Peyer's patch (tissue), 4 donors: ENCODE data around the gene KIAA1671. TPM values are rescaled to one million over a fixed set of nuclear protein-coding genes. Genes with fewer than 3 reads are reported as not detected.

Source experiments
- DNase-seq, 3 donors: peaks; one replicate each; pipeline ENCODE4 v3.0.0-alpha.2; 2017 to 2019
- H3K27ac ChIP-seq, 4 donors: fragments of 200-600 bp; sonication (generic); one replicate each; pipeline ENCODE4 v1.5.1; 2016 to 2019
- H3K27me3 ChIP-seq, 2 donors: fragments of 200-600 bp; sonication (generic); one replicate each; pipeline ENCODE4 v1.5.1; 2019
- H3K36me3 ChIP-seq, 3 donors: fragments of 200-600 bp; sonication (generic); one replicate each; pipeline ENCODE4 v1.5.1; 2016 to 2019
- H3K4me1 ChIP-seq, 4 donors: fragments of 200-600 bp; sonication (generic); one replicate each; pipeline ENCODE4 v1.5.1; 2016 to 2019
- H3K4me3 ChIP-seq, 4 donors: fragments of 200-600 bp; sonication (generic); 1 replicate in 3 of 4; 2 replicates in 1 of 4; pipeline ENCODE4 v1.5.1; 2016 to 2019; ENCODE audit warnings: mild to moderate bottlenecking in 1 of 4
- H3K9me3 ChIP-seq, 4 donors: fragments of 200-600 bp; sonication (generic); one replicate each; pipeline ENCODE4 v1.5.1; 2016 to 2019; ENCODE audit warnings: mild to moderate bottlenecking in 1 of 4
- POLR2A ChIP-seq, 2 donors: fragments of 450-650 bp; IDR thresholded peaks; one replicate each; pipeline ENCODE4 v1.5.1; 2017; ENCODE audit warnings: antibody characterized with exemption in 2 of 2, mild to moderate bottlenecking in 2 of 2, moderate library complexity in 2 of 2
- total RNA-seq, 4 donors: library from RNA; depleted of rRNA; stranded (reverse); fragments of >200 nt; gene quantifications; one replicate each; pipeline ENCODE4 v1.1.0, GENCODE V29; 2016
- TF ChIP-seq, protein P1 (sequence below), 6 experiments: fragments of 450-650 bp in 4 of 6; fragments of 200-600 bp in 2 of 6; sonication (generic) in 1 of 6; IDR thresholded peaks; one replicate each; pipeline ENCODE4 v1.5.1; 2017 to 2019; ENCODE audit warnings: antibody characterized with exemption in 6 of 6, mild to moderate bottlenecking in 3 of 6, moderate library complexity in 1 of 6

Gene KIAA1671
- total RNA-seq, 4 donors from 2014 or later: 41.3 to 149 (median 113) TPM

DNA sequence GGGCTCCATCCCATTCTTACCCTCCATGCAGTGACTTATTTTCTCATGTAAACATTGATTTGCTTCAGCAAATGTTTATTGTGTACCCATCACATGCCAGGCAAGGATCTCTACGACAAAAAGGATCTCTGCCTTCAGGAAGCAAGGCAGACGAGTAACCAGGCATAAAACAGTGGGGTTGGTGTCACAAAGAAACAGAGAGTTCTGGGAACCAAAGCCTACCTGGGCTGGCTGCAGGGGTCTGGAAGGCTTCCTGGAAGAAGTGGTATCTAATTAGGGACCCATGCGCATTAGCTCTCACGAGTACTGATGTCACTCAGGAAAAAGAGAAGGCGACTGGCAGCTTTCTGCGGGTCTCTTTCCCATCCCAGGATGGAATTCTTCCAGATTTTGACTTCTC is 44.5 kb downstream of the KIAA1671 start:
- H3K36me3 ChIP-seq: no peaks in the 10 kb centered on the region
- no peak for DNase-seq
- H3K4me1 ChIP-seq: peaks cover 0 to 39% (median 0%) of the 10 kb centered on the region in 4 donors
- no peak overlapping the region for H3K4me3 ChIP-seq
- no peak overlapping the region for H3K27ac ChIP-seq
- H3K27me3 ChIP-seq: no peaks in the 10 kb centered on the region
- H3K9me3 ChIP-seq: no peaks in the 10 kb centered on the region
- no peak for TF ChIP-seq POLR2A (IDR thresholded peaks at IDR 0.05)
- TF ChIP-seq, protein P1, sequence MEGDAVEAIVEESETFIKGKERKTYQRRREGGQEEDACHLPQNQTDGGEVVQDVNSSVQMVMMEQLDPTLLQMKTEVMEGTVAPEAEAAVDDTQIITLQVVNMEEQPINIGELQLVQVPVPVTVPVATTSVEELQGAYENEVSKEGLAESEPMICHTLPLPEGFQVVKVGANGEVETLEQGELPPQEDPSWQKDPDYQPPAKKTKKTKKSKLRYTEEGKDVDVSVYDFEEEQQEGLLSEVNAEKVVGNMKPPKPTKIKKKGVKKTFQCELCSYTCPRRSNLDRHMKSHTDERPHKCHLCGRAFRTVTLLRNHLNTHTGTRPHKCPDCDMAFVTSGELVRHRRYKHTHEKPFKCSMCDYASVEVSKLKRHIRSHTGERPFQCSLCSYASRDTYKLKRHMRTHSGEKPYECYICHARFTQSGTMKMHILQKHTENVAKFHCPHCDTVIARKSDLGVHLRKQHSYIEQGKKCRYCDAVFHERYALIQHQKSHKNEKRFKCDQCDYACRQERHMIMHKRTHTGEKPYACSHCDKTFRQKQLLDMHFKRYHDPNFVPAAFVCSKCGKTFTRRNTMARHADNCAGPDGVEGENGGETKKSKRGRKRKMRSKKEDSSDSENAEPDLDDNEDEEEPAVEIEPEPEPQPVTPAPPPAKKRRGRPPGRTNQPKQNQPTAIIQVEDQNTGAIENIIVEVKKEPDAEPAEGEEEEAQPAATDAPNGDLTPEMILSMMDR (IDR thresholded peaks at IDR 0.05): no peak

DNA sequence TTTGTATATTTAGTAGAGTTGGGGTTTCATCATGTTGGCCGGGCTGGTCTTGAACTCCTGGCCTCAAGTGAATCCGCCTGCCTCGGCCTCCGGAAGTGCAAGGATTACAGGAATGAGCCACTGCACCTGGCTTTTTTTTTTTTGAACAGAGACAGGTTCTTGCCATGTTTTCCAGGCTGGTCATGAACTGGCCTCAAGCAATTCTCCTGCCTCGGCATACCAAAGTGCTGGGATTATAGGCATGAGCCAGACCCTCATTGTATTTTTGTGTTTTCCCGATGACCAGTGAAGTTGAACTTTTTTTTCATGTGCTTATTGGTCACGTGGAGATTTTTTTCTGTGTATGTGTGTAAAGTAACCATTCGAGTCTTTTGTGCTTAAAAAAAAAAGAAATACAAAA is 48.2 kb downstream of the KIAA1671 start:
- Histone ChIP-seq H3K27me3 (no peaks in the 10 kb centered on the region), H3K4me3 (no peak overlapping the region), H3K27ac (no peak overlapping the region), H3K4me1 (peaks cover 0 to 16% (median 0%) of the 10 kb centered on the region in 4 donors), H3K9me3 (no peaks in the 10 kb centered on the region), H3K36me3 (no peaks in the 10 kb centered on the region)
- no peak for DNase-seq
- TF ChIP-seq, protein P1 (IDR thresholded peaks at IDR 0.05): no peak
- TF ChIP-seq POLR2A (IDR thresholded peaks at IDR 0.05): no peak

DNA sequence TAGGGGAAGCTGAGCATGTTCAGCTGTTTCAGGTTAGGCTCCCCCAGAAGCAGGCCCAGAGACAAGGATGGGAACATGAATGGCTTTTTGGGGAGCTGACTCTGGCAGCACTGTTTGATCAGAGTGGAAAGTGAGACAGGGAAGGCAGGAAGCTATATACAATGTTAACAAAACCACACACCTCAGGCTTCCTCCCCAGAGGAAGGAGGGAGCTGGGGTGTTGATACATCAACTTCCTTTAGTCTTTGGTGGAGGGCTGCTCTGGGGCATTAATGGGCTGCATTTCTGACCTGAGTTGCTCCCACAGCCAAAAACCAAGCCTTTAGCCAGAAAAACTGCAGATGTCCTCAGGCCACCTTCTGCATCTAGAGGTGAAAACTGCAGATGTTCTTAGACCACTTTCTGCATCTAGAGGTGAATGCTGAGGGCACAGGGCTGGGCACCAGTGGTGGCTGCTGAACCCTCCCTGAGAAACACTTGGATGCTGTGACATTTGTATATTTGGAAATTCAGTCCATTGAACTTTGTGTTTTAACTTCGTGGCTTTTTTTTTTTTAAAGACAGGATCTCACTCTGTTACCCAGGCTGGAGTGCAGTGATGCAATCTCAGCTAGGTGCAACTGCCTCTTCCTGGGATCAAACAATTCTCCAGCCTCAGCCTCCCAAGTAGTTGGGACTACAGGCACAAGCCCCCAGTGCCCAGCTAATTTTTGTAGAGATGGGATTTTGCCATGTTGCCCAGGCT is 49.9 kb downstream of the KIAA1671 start:
- H3K4me1 ChIP-seq: no peaks in the 10 kb centered on the region
- DNase-seq: no peak
- no peaks in the 10 kb centered on the region for H3K9me3 ChIP-seq
- TF ChIP-seq POLR2A (IDR thresholded peaks at IDR 0.05): no peak
- TF ChIP-seq, protein P1 (IDR thresholded peaks at IDR 0.05): no peak
- no peaks in the 10 kb centered on the region for H3K36me3 ChIP-seq
- no peak overlapping the region for H3K4me3 ChIP-seq
- no peaks in the 10 kb centered on the region for H3K27me3 ChIP-seq
- peak overlapping the region in 1 of 4 donors; percentile 8 for H3K27ac ChIP-seq

DNA sequence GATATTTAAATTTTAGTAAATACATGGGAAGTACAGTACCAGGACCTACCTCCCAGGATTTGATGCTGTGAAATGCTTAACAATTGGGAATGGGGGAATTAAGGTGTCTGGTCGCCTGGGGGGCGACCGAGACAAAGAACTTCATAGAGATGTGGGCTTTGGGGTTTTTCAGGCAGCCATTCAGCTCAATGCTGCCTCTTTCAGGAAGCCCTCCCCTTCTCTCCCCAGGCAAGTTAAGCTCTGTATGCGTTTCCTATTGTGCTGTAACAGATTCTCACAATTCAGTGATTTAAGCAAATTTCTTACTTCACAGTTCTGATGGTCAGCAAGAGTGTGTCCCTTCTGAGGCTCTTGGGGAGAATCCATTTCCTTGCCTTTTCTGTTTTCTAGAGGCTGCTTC is 53.8 kb downstream of the KIAA1671 start:
- Histone ChIP-seq H3K27ac (no peak overlapping the region), H3K4me3 (no peak overlapping the region), H3K4me1 (no peaks in the 10 kb centered on the region), H3K27me3 (no peaks in the 10 kb centered on the region), H3K9me3 (no peaks in the 10 kb centered on the region), H3K36me3 (no peaks in the 10 kb centered on the region)
- no peak for TF ChIP-seq POLR2A (IDR thresholded peaks at IDR 0.05)
- TF ChIP-seq, protein P1 (IDR thresholded peaks at IDR 0.05): no peak
- DNase-seq: no peak

DNA sequence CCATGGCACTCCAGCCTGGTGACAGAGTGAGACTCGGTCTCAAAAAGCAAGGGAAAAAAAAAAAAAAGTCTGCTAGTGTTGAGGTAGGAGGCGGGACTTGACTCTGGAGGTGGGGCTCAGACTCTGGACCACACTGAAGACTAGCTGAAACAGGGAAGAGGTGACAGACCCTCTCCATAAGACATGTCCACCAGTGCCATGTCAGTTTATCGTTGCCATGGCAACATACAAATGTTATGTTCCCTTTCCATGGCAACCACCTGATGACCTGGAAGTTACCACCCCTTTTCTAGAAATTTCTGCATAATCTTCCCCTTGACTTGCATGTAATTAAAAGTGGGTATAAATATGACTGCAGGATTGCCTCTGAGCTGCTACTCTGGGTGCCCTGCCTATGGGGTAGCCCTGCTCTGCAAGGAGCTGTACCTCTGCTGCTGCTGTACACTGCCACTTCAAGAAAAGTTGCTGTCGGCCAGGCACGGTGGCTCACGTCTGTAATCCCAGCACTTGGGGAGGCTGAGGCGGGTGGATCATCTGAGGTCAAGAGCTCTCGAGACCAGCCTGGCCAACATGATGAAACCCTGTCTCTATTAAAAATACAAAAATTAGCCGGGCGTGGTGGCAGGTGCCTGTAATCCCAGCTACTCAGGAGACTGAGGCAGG is 55.1 kb downstream of the KIAA1671 start:
- Histone ChIP-seq H3K27ac (no peak overlapping the region), H3K27me3 (no peaks in the 10 kb centered on the region), H3K9me3 (no peaks in the 10 kb centered on the region), H3K4me1 (peaks cover 0 to 5% (median 0%) of the 10 kb centered on the region in 4 donors), H3K36me3 (no peaks in the 10 kb centered on the region), H3K4me3 (no peak overlapping the region)
- DNase-seq: no peak
- TF ChIP-seq, protein P1 (IDR thresholded peaks at IDR 0.05): no peak
- TF ChIP-seq POLR2A (IDR thresholded peaks at IDR 0.05): no peak
